Endodermal cell (in vitro differentiated cells): ENCODE results near the gene VN1R4. TPM values are rescaled to one million over a fixed set of nuclear protein-coding genes. Genes with fewer than 3 reads are reported as not detected.
"Not testable (repeated sequence)": the region's sequence is repeated elsewhere in the genome, so short reads cannot be mapped to it uniquely, and the experiment has no call there.

Experiments used
- DNase-seq: peaks from one replicate; pipeline ENCODE4 v3.0.0-alpha.2; 2017
- H3K27ac ChIP-seq: 2 replicates; pipeline ENCODE4 v1.5.1; 2013; ENCODE audit warnings: mild to moderate bottlenecking, low read depth, low read length, moderate library complexity
- H3K27me3 ChIP-seq: 2 replicates; pipeline ENCODE4 v1.6.1; 2013; ENCODE audit warnings: mild to moderate bottlenecking, low read length, moderate library complexity; ENCODE audit not compliant: insufficient read depth, control insufficient read depth, poor library complexity, severe bottlenecking
- H3K36me3 ChIP-seq: 2 replicates; pipeline ENCODE4 v1.7.0; 2013; ENCODE audit warnings: mild to moderate bottlenecking, low read length, moderate library complexity; ENCODE audit not compliant: control insufficient read depth, insufficient read depth
- H3K4me1 ChIP-seq: one replicate; pipeline ENCODE4 v1.7.0; 2013; ENCODE audit warnings: low read length; ENCODE audit not compliant: control insufficient read depth, insufficient read depth
- H3K4me3 ChIP-seq: 2 replicates; pipeline ENCODE4 v1.5.1; 2013; ENCODE audit warnings: mild to moderate bottlenecking, low read length, moderate library complexity
- H3K9ac ChIP-seq: 2 replicates; pipeline ENCODE4 v1.6.1; 2013; ENCODE audit warnings: mild to moderate bottlenecking, low read length, moderate library complexity; ENCODE audit not compliant: poor library complexity, severe bottlenecking; ENCODE audit errors: extremely low read depth
- H3K9me3 ChIP-seq: 2 replicates; pipeline ENCODE4 v1.6.1; 2013; ENCODE audit warnings: mild to moderate bottlenecking, low read length, moderate library complexity; ENCODE audit not compliant: control insufficient read depth
- H3K27ac Mint-ChIP-seq: 2 replicates; pipeline ENCODE4 v1.8.0; 2020; ENCODE audit warnings: mixed read lengths
- H3K27me3 Mint-ChIP-seq: 2 replicates; pipeline ENCODE4 v1.8.0; 2021; ENCODE audit warnings: mild to moderate bottlenecking, mixed read lengths; ENCODE audit not compliant: insufficient read depth
- H3K36me3 Mint-ChIP-seq: 2 replicates; pipeline ENCODE4 v1.8.0; 2020; ENCODE audit warnings: low read depth, mixed read lengths
- H3K4me1 Mint-ChIP-seq: 2 replicates; pipeline ENCODE4 v1.8.0; 2020; ENCODE audit warnings: mixed read lengths
- H3K4me3 Mint-ChIP-seq: 2 replicates; pipeline ENCODE4 v1.8.0; 2020; ENCODE audit warnings: mild to moderate bottlenecking, moderate library complexity, mixed read lengths
- H3K9me3 Mint-ChIP-seq: 2 replicates; pipeline ENCODE4 v1.8.0; 2020; ENCODE audit warnings: mild to moderate bottlenecking, mixed read lengths
- CTCF ChIP-seq: fragments of 200-600 bp; sonication (generic); conservative IDR thresholded peaks from 2 replicates; pipeline ENCODE4 v1.5.0; 2021; ENCODE audit warnings: antibody characterized with exemption, mild to moderate bottlenecking
- WGBS, 2 experiments: methylation state at CpG; one replicate each; pipeline versions ENCODE4 v1.1.5 to v1.1.7; 2013; ENCODE audit warnings: missing lambda C conversion rate in 2 of 2, mixed read lengths in 1 of 2; ENCODE audit not compliant: insufficient coverage in 1 of 2, insufficient read length in 1 of 2; 5-methylcytosine and 5-hydroxymethylcytosine counted together
- total RNA-seq, 2 donors: library from RNA; stranded (reverse); fragmentation: NEBNext Ultra II Directional in 1 of 2; extraction: Animal tissue kit (Norgen Biotek cat#: 25700) in 1 of 2; gene quantifications; 2 replicates in 1 of 2; 3 replicates in 1 of 2; pipeline ENCODE4 v1.2.1, GENCODE V29; 2021

VN1R4 gene
- total RNA-seq, 2 donors from 2014 or later = not detected

GRCh38 chr19:53272044-53272443 is 4.5 kb upstream of the VN1R4 start:
- Mint-ChIP-seq H3K4me3 (no peak overlapping the region), H3K4me1 (no peaks in the 10 kb centered on the region), H3K36me3 (no peaks in the 10 kb centered on the region), H3K27ac (no peak overlapping the region), H3K9me3 (peaks cover 32% of the 10 kb centered on the region), H3K27me3 (peaks cover 20% of the 10 kb centered on the region)
- 72 to 84% methylated on average over 5 to 9 of the region's 9 CpGs for WGBS, 2 experiments
- Histone ChIP-seq H3K9ac (no peak overlapping the region), H3K27me3 (no peaks in the 10 kb centered on the region), H3K9me3 (peaks cover 17% of the 10 kb centered on the region), H3K4me1 (no peaks in the 10 kb centered on the region), H3K36me3 (no peaks in the 10 kb centered on the region), H3K27ac (no peak overlapping the region), H3K4me3 (no peak overlapping the region)
- no peak for DNase-seq
- no peak for TF ChIP-seq CTCF

- not testable (repeated sequence) for H3K27me3 ChIP-seq, H3K4me3 ChIP-seq, H3K4me1 Mint-ChIP-seq, H3K36me3 ChIP-seq, H3K4me1 ChIP-seq, H3K9ac ChIP-seq, DNase-seq, H3K4me3 Mint-ChIP-seq, H3K27ac ChIP-seq, H3K36me3 Mint-ChIP-seq, H3K27ac Mint-ChIP-seq
- Mint-ChIP-seq H3K9me3 (peaks cover 39% of the 10 kb centered on the region), H3K27me3 (peaks cover 18% of the 10 kb centered on the region)
- peaks cover 26% of the 10 kb centered on the region for H3K9me3 ChIP-seq
- WGBS, 2 experiments = 90 to 95% methylated on average over 8 to 24 of the region's 27 CpGs
Measured at GRCh38 chr19:53269861-53270260, 2.3 kb upstream of the VN1R4 start.

- not testable (repeated sequence) for H3K27me3 Mint-ChIP-seq, H3K36me3 ChIP-seq, H3K27ac Mint-ChIP-seq, H3K4me1 ChIP-seq, H3K27me3 ChIP-seq, H3K4me3 Mint-ChIP-seq, H3K4me3 ChIP-seq, H3K4me1 Mint-ChIP-seq, H3K27ac ChIP-seq, H3K9ac ChIP-seq
- Mint-ChIP-seq H3K36me3 (peaks cover 10% of the 10 kb centered on the region), H3K9me3 (peaks cover 61% of the 10 kb centered on the region)
- 82 to 86% methylated on average over 8 to 13 of the region's 14 CpGs for WGBS, 2 experiments
- peak; percentile 73 for DNase-seq
- peaks cover 28% of the 10 kb centered on the region for H3K9me3 ChIP-seq
- peak; percentile 50 for TF ChIP-seq CTCF
Measured at GRCh38 chr19:53257715-53258342, 9.7 kb downstream of the VN1R4 start, which contains the start of gene VN1R2. Gene VN1R2, plus strand, starts transcription at chr19:53258292. Its CDS starts 84 bp downstream, at chr19:53258376.
